Fibroblast of pulmonary artery (primary cell): ENCODE measurements around the gene EEF2.

Source experiments
- DNase-seq: peaks from one replicate; pipeline ENCODE4 v3.0.0-alpha.2; 2010; ENCODE audit warnings: low read depth
- H3K4me3 ChIP-seq: replicated peaks from 2 replicates; pipeline ENCODE4 v1.5.1; 2011; ENCODE audit warnings: low read depth, mild to moderate bottlenecking, control low read depth, low read length, moderate library complexity
- CTCF ChIP-seq: IDR thresholded peaks from 2 replicates; pipeline ENCODE4 v1.5.1; 2011; ENCODE audit warnings: mild to moderate bottlenecking, control low read depth, low read length, inconsistent platforms; ENCODE audit errors: missing control alignments

The EEF2 gene

GRCh38 chr19:3987619-3988371, 2.5 kb upstream of the EEF2 start:
- TF ChIP-seq CTCF, result peak; percentile 84
- DNase-seq, result peak; percentile 87
- H3K4me3 ChIP-seq, result peak overlapping the region; percentile 33

- TF ChIP-seq CTCF, result peak; percentile 57
- peak overlapping the region; percentile 100 for H3K4me3 ChIP-seq
- DNase-seq, result peak; percentile 85
Observed at GRCh38 chr19:3986260-3987041, 1.2 kb upstream of the EEF2 start.

- TF ChIP-seq CTCF, result no peak
- H3K4me3 ChIP-seq, result peak overlapping the region; percentile 100
- no peak for DNase-seq
Observed at GRCh38 chr19:3985643-3986259, 488 bp upstream of the EEF2 start.

- peak overlapping the region; percentile 100 for H3K4me3 ChIP-seq
- no peak for TF ChIP-seq CTCF
- DNase-seq, result no peak
Observed at GRCh38 chr19:3984584-3984907, 717 bp downstream of the EEF2 start.

GRCh38 chr19:3983936-3984583, 1.2 kb downstream of the EEF2 start:
- peak; percentile 55 for DNase-seq
- peak overlapping the region; percentile 100 for H3K4me3 ChIP-seq
- TF ChIP-seq CTCF, result no peak

- H3K4me3 ChIP-seq, result peak overlapping the region; percentile 100
- DNase-seq, result no peak
- no peak for TF ChIP-seq CTCF
Observed at GRCh38 chr19:3983542-3983914, 1.7 kb downstream of the EEF2 start.
